Measurements from ENCODE around the gene FBXL13. TPM values are rescaled to one million over a fixed set of nuclear protein-coding genes. Genes with fewer than 3 reads are reported as not detected.
"Not testable (repeated sequence)": the region's sequence is repeated elsewhere in the genome, so short reads cannot be mapped to it uniquely, and the experiment has no call there.

Gene FBXL13
- total RNA-seq, 1 donor from 2014 or later = 0.85 TPM

- no peak for DNase-seq
Measured at GRCh38 chr7:102979670-102980069, 94.9 kb downstream of the FBXL13 start.

- peak; percentile 68 for DNase-seq
Measured at GRCh38 chr7:102978284-102978683, 96.3 kb downstream of the FBXL13 start.

- not testable (repeated sequence) for DNase-seq
Measured at GRCh38 chr7:102977586-102977985, 97.0 kb downstream of the FBXL13 start.

- DNase-seq = no peak
Measured at GRCh38 chr7:102976493-102976892, 98.1 kb downstream of the FBXL13 start.

- DNase-seq = no peak
Measured at GRCh38 chr7:102975854-102976253, 98.7 kb downstream of the FBXL13 start.

GRCh38 chr7:102974366-102975236 lies 100.0 kb downstream of the FBXL13 start:
- no peak for DNase-seq

GRCh38 chr7:102973096-102973802 lies 101.3 kb downstream of the FBXL13 start:
- DNase-seq = peak; percentile 67

GRCh38 chr7:102967798-102968197 lies 106.8 kb downstream of the FBXL13 start:
- DNase-seq = no peak

GRCh38 chr7:102966465-102966864 lies 108.1 kb downstream of the FBXL13 start:
- no peak for DNase-seq

- DNase-seq = not testable (repeated sequence)
Measured at GRCh38 chr7:102961993-102962392, 112.6 kb downstream of the FBXL13 start.

- DNase-seq = not testable (repeated sequence)
Measured at GRCh38 chr7:102958004-102958403, 116.6 kb downstream of the FBXL13 start.

- not testable (repeated sequence) for DNase-seq
Measured at GRCh38 chr7:102954359-102954758, 120.2 kb downstream of the FBXL13 start.

- DNase-seq = no peak
Measured at GRCh38 chr7:102953406-102953805, 121.2 kb downstream of the FBXL13 start.

- no peak for DNase-seq
Measured at GRCh38 chr7:102951839-102952238, 122.8 kb downstream of the FBXL13 start.

- no peak for DNase-seq
Measured at GRCh38 chr7:102944241-102944640, 130.4 kb downstream of the FBXL13 start.

- DNase-seq = no peak
Measured at GRCh38 chr7:102943423-102944169, 131.0 kb downstream of the FBXL13 start.

GRCh38 chr7:102942868-102943267 lies 131.7 kb downstream of the FBXL13 start:
- DNase-seq = no peak

- no peak for DNase-seq
Measured at GRCh38 chr7:102942181-102942866, 132.3 kb downstream of the FBXL13 start.

GRCh38 chr7:102938679-102939078 lies 135.9 kb downstream of the FBXL13 start:
- DNase-seq = peak; percentile 56

- no peak for DNase-seq
Measured at GRCh38 chr7:102935450-102936115, 139.0 kb downstream of the FBXL13 start.

GRCh38 chr7:102934701-102935100 lies 139.9 kb downstream of the FBXL13 start:
- DNase-seq = no peak

- DNase-seq = no peak
Measured at GRCh38 chr7:102934239-102934638, 140.4 kb downstream of the FBXL13 start.

All from dermis blood vessel endothelial cell (primary cell).